T-helper 17 cell (primary cell): ENCODE measurements around the gene MEIS1. TPM values are rescaled to one million over a fixed set of nuclear protein-coding genes. Genes with fewer than 3 reads are reported as not detected.

Experiments
- ATAC-seq: fragments of 150-1000 bp; cut with Tn5 transposase; 2 replicates; pipeline ENCODE4 v1.10.0; 2021; ENCODE audit warnings: mild to moderate bottlenecking, moderate library complexity
- DNase-seq, 3 donors: peaks; one replicate each; pipeline versions ENCODE4 v3.0.0 to v3.0.0-alpha.2; 2020 to 2021
- H3K9me3 ChIP-seq: one replicate; pipeline ENCODE4 v1.7.0; 2013; ENCODE audit warnings: low read length, mild to moderate bottlenecking; ENCODE audit not compliant: control insufficient read depth, poor library complexity, severe bottlenecking
- H3K27ac Mint-ChIP-seq: one replicate; pipeline ENCODE4 v1.8.0; 2022; ENCODE audit warnings: mild to moderate bottlenecking, moderate library complexity, mixed read lengths
- H3K27me3 Mint-ChIP-seq: one replicate; pipeline ENCODE4 v1.8.0; 2022; ENCODE audit warnings: mixed read lengths
- H3K36me3 Mint-ChIP-seq: one replicate; pipeline ENCODE4 v1.8.0; 2022; ENCODE audit warnings: low read depth, mixed read lengths
- H3K4me1 Mint-ChIP-seq: one replicate; pipeline ENCODE4 v1.8.0; 2022; ENCODE audit warnings: mild to moderate bottlenecking, mixed read lengths
- H3K4me3 Mint-ChIP-seq: one replicate; pipeline ENCODE4 v1.8.0; 2022; ENCODE audit warnings: mild to moderate bottlenecking, moderate library complexity, mixed read lengths
- total RNA-seq, 4 donors: library from RNA in 2 of 4; stranded (reverse) in 2 of 4; gene quantifications; one replicate each; pipeline ENCODE4 v1.2.3 and lab custom pipeline; 2022 to 2026

Gene MEIS1
- total RNA-seq, 2 donors from 2014 or later = 0.80 to 13.4 TPM

GRCh38 chr2:66501267-66501666, 66.3 kb downstream of the MEIS1 start:
- H3K4me1 Mint-ChIP-seq = no peaks in the 10 kb centered on the region
- DNase-seq (no peak), ATAC-seq (no peak)
- H3K27ac Mint-ChIP-seq = no peak overlapping the region
- peaks cover 5% of the 10 kb centered on the region for H3K27me3 Mint-ChIP-seq
- H3K36me3 Mint-ChIP-seq = no peaks in the 10 kb centered on the region
- no peaks in the 10 kb centered on the region for H3K9me3 ChIP-seq
- no peak overlapping the region for H3K4me3 Mint-ChIP-seq

- H3K9me3 ChIP-seq = no peaks in the 10 kb centered on the region
- no peak for DNase-seq
- H3K27ac Mint-ChIP-seq = no peak overlapping the region
- H3K27me3 Mint-ChIP-seq = peaks cover 5% of the 10 kb centered on the region
- H3K36me3 Mint-ChIP-seq = no peaks in the 10 kb centered on the region
- no peaks in the 10 kb centered on the region for H3K4me1 Mint-ChIP-seq
- no peak overlapping the region for H3K4me3 Mint-ChIP-seq
- ATAC-seq = no peak
Measured at GRCh38 chr2:66506265-66506664, 71.3 kb downstream of the MEIS1 start.

- ATAC-seq (no peak), DNase-seq (no peak)
- no peaks in the 10 kb centered on the region for H3K36me3 Mint-ChIP-seq
- H3K27ac Mint-ChIP-seq = no peak overlapping the region
- H3K4me1 Mint-ChIP-seq = no peaks in the 10 kb centered on the region
- no peaks in the 10 kb centered on the region for H3K9me3 ChIP-seq
- no peak overlapping the region for H3K4me3 Mint-ChIP-seq
- no peaks in the 10 kb centered on the region for H3K27me3 Mint-ChIP-seq
Measured at GRCh38 chr2:66507673-66508201, 72.8 kb downstream of the MEIS1 start.

GRCh38 chr2:66508484-66509071, 73.7 kb downstream of the MEIS1 start:
- ATAC-seq = no peak
- no peak overlapping the region for H3K4me3 Mint-ChIP-seq
- H3K36me3 Mint-ChIP-seq = no peaks in the 10 kb centered on the region
- no peak for DNase-seq
- no peaks in the 10 kb centered on the region for H3K27me3 Mint-ChIP-seq
- H3K9me3 ChIP-seq = no peaks in the 10 kb centered on the region
- no peak overlapping the region for H3K27ac Mint-ChIP-seq
- no peaks in the 10 kb centered on the region for H3K4me1 Mint-ChIP-seq

GRCh38 chr2:66509326-66509811, 74.4 kb downstream of the MEIS1 start:
- DNase-seq (no peak), ATAC-seq (no peak)
- Mint-ChIP-seq H3K36me3 (no peaks in the 10 kb centered on the region), H3K27ac (no peak overlapping the region), H3K4me1 (no peaks in the 10 kb centered on the region), H3K27me3 (no peaks in the 10 kb centered on the region), H3K4me3 (no peak overlapping the region)
- H3K9me3 ChIP-seq = no peaks in the 10 kb centered on the region

GRCh38 chr2:66512626-66513025, 77.7 kb downstream of the MEIS1 start:
- DNase-seq (no peak), ATAC-seq (no peak)
- H3K4me3 Mint-ChIP-seq = no peak overlapping the region
- no peaks in the 10 kb centered on the region for H3K27me3 Mint-ChIP-seq
- no peaks in the 10 kb centered on the region for H3K4me1 Mint-ChIP-seq
- H3K9me3 ChIP-seq = no peaks in the 10 kb centered on the region
- H3K36me3 Mint-ChIP-seq = no peaks in the 10 kb centered on the region
- H3K27ac Mint-ChIP-seq = no peak overlapping the region

GRCh38 chr2:66515743-66516142, 80.8 kb downstream of the MEIS1 start:
- H3K9me3 ChIP-seq = no peaks in the 10 kb centered on the region
- no peak for ATAC-seq
- Mint-ChIP-seq H3K27me3 (peaks cover 6% of the 10 kb centered on the region), H3K4me1 (no peaks in the 10 kb centered on the region), H3K36me3 (no peaks in the 10 kb centered on the region), H3K4me3 (no peak overlapping the region), H3K27ac (no peak overlapping the region)
- DNase-seq = no peak

- no peak overlapping the region for H3K27ac Mint-ChIP-seq
- no peaks in the 10 kb centered on the region for H3K36me3 Mint-ChIP-seq
- no peaks in the 10 kb centered on the region for H3K9me3 ChIP-seq
- DNase-seq = no peak
- H3K4me3 Mint-ChIP-seq = no peak overlapping the region
- no peak for ATAC-seq
- peaks cover 6% of the 10 kb centered on the region for H3K27me3 Mint-ChIP-seq
- no peaks in the 10 kb centered on the region for H3K4me1 Mint-ChIP-seq
Measured at GRCh38 chr2:66516499-66516898, 81.6 kb downstream of the MEIS1 start.

GRCh38 chr2:66517772-66518171, 82.8 kb downstream of the MEIS1 start:
- peaks cover 17% of the 10 kb centered on the region for H3K27me3 Mint-ChIP-seq
- DNase-seq = no peak
- H3K4me1 Mint-ChIP-seq = peaks cover 3% of the 10 kb centered on the region
- no peak overlapping the region for H3K4me3 Mint-ChIP-seq
- no peak for ATAC-seq
- H3K9me3 ChIP-seq = no peaks in the 10 kb centered on the region
- H3K27ac Mint-ChIP-seq = no peak overlapping the region
- H3K36me3 Mint-ChIP-seq = no peaks in the 10 kb centered on the region

GRCh38 chr2:66519264-66519843, 84.4 kb downstream of the MEIS1 start:
- H3K4me3 Mint-ChIP-seq = no peak overlapping the region

GRCh38 chr2:66521291-66521922, 86.5 kb downstream of the MEIS1 start:
- H3K9me3 ChIP-seq = no peaks in the 10 kb centered on the region
- H3K4me3 Mint-ChIP-seq = no peak overlapping the region
- peaks cover 3% of the 10 kb centered on the region for H3K4me1 Mint-ChIP-seq
- no peak for ATAC-seq
- no peaks in the 10 kb centered on the region for H3K36me3 Mint-ChIP-seq
- no peak overlapping the region for H3K27ac Mint-ChIP-seq
- no peak for DNase-seq
- peaks cover 17% of the 10 kb centered on the region for H3K27me3 Mint-ChIP-seq

More at GRCh38 chr2:66519264-66519843, 84.4 kb downstream of the MEIS1 start:
- H3K9me3 ChIP-seq = no peaks in the 10 kb centered on the region
- DNase-seq (no peak), ATAC-seq (no peak)
- Mint-ChIP-seq H3K36me3 (no peaks in the 10 kb centered on the region), H3K27ac (no peak overlapping the region), H3K27me3 (peaks cover 17% of the 10 kb centered on the region), H3K4me1 (peaks cover 3% of the 10 kb centered on the region)

GRCh38 chr2:66522611-66523376, 87.9 kb downstream of the MEIS1 start:
- no peaks in the 10 kb centered on the region for H3K36me3 Mint-ChIP-seq
- DNase-seq (no peak), ATAC-seq (no peak)
- no peaks in the 10 kb centered on the region for H3K9me3 ChIP-seq
- peaks cover 3% of the 10 kb centered on the region for H3K4me1 Mint-ChIP-seq
- H3K4me3 Mint-ChIP-seq = no peak overlapping the region
- no peak overlapping the region for H3K27ac Mint-ChIP-seq
- H3K27me3 Mint-ChIP-seq = peaks cover 17% of the 10 kb centered on the region

- Mint-ChIP-seq H3K4me3 (no peak overlapping the region), H3K27me3 (peaks cover 17% of the 10 kb centered on the region), H3K4me1 (peaks cover 3% of the 10 kb centered on the region), H3K36me3 (no peaks in the 10 kb centered on the region), H3K27ac (no peak overlapping the region)
- H3K9me3 ChIP-seq = no peaks in the 10 kb centered on the region
- no peak for ATAC-seq
- no peak for DNase-seq
Measured at GRCh38 chr2:66523377-66523969, 88.5 kb downstream of the MEIS1 start.
